PC-9 (cell line): Measurements from ENCODE around the gene PURA. TPM values are rescaled to one million over a fixed set of nuclear protein-coding genes. Genes with fewer than 3 reads are reported as not detected.

ENCODE experiments used
- BruUV-seq: library from RNA; stranded (reverse); fragments of 400-500 nt; replicated peaks from 2 replicates; lab custom pipeline; 2021; lab: Mats Ljungman, UMichigan
- CTCF ChIA-PET: fragments of 300-600 bp; sonication (Branson Sonifier 250); formaldehyde crosslinking; loops from one replicate; lab custom pipeline; 2022; ENCODE audit warnings: antibody characterized with exemption; lab: Charles Lee
- POLR2A ChIA-PET: fragments of 300-600 bp; sonication (Branson Sonifier 250); formaldehyde crosslinking; loops from one replicate; lab custom pipeline; 2022; ENCODE audit warnings: antibody characterized with exemption; ENCODE audit not compliant: unreplicated experiment; lab: Charles Lee
- DNase-seq, 2 experiments: peaks; one replicate each; pipeline versions ENCODE4 v3.0.0 to v3.0.0-alpha.2; 2015 to 2022; ENCODE audit warnings: mixed read lengths in 1 of 2
- H2AFZ ChIP-seq: fragments of 200-600 bp; sonication (generic); 2 replicates; pipeline ENCODE4 v1.8.1; 2017; ENCODE audit warnings: antibody characterized with exemption
- H3F3A ChIP-seq: fragments of 200-600 bp; sonication (generic); 2 replicates; pipeline ENCODE4 v1.8.1; 2017; ENCODE audit warnings: antibody characterized with exemption, mild to moderate bottlenecking, low read depth; ENCODE audit not compliant: insufficient read depth
- H3K27ac ChIP-seq: fragments of 200-600 bp; sonication (generic); 2 replicates; pipeline ENCODE4 v1.6.1; 2016; ENCODE audit warnings: mixed run types
- H3K27me3 ChIP-seq: fragments of 200-600 bp; sonication (generic); 2 replicates; pipeline ENCODE4 v1.6.1; 2016; ENCODE audit warnings: low read depth, mixed run types; ENCODE audit not compliant: insufficient read depth
- H3K36me3 ChIP-seq: fragments of 200-600 bp; sonication (generic); 2 replicates; pipeline ENCODE4 v1.6.1; 2016; ENCODE audit warnings: low read depth, mixed run types
- H3K4me1 ChIP-seq: fragments of 200-600 bp; sonication (generic); replicated peaks from 2 replicates; pipeline ENCODE4 v1.6.1; 2016; ENCODE audit warnings: mixed run types; ENCODE audit not compliant: insufficient read depth
- H3K4me2 ChIP-seq: fragments of 200-600 bp; sonication (generic); 2 replicates; pipeline ENCODE4 v1.6.1; 2017; ENCODE audit warnings: mixed run types
- H3K4me3 ChIP-seq: fragments of 200-600 bp; sonication (generic); 2 replicates; pipeline ENCODE4 v1.6.1; 2016; ENCODE audit warnings: mixed run types
- H3K79me2 ChIP-seq: fragments of 200-600 bp; sonication (generic); 2 replicates; pipeline ENCODE4 v1.6.1; 2017; ENCODE audit warnings: low read depth, mixed run types
- H3K9me2 ChIP-seq: fragments of 200-600 bp; sonication (generic); 2 replicates; pipeline ENCODE4 v1.8.1; 2017; ENCODE audit warnings: mild to moderate bottlenecking; ENCODE audit not compliant: insufficient read depth
- H3K9me3 ChIP-seq: fragments of 200-600 bp; sonication (generic); 2 replicates; pipeline ENCODE4 v1.8.1; 2016; ENCODE audit warnings: low read depth; ENCODE audit not compliant: insufficient read depth
- H4K20me1 ChIP-seq: fragments of 200-600 bp; sonication (generic); 2 replicates; pipeline ENCODE4 v1.8.1; 2017; ENCODE audit not compliant: insufficient read depth
- EZH2 ChIP-seq: fragments of 200-600 bp; sonication (generic); IDR thresholded peaks from 2 replicates; pipeline ENCODE4 v1.8.0; 2017; ENCODE audit warnings: antibody characterized with exemption, low read depth
- intact Hi-C: fragments of 100-400 bp; cut with micrococcal nuclease; formaldehyde crosslinking; loops from one replicate; pipeline ENCODE4 v1.10.0; 2022; ENCODE audit not compliant: unreplicated experiment
- total RNA-seq: library from RNA; stranded (reverse); gene quantifications from 2 replicates; pipeline ENCODE4 v1.2.3, GENCODE V29; 2021
- TF ChIP-seq, protein P1 (sequence below): fragments of 200-600 bp; sonication (generic); conservative IDR thresholded peaks from 2 replicates; pipeline ENCODE4 v1.6.1; 2017; ENCODE audit warnings: mixed run types, antibody characterized with exemption, mild to moderate bottlenecking, moderate library complexity

PURA gene
- total RNA-seq, 1 experiment from 2014 or later: 13.6 TPM

DNA sequence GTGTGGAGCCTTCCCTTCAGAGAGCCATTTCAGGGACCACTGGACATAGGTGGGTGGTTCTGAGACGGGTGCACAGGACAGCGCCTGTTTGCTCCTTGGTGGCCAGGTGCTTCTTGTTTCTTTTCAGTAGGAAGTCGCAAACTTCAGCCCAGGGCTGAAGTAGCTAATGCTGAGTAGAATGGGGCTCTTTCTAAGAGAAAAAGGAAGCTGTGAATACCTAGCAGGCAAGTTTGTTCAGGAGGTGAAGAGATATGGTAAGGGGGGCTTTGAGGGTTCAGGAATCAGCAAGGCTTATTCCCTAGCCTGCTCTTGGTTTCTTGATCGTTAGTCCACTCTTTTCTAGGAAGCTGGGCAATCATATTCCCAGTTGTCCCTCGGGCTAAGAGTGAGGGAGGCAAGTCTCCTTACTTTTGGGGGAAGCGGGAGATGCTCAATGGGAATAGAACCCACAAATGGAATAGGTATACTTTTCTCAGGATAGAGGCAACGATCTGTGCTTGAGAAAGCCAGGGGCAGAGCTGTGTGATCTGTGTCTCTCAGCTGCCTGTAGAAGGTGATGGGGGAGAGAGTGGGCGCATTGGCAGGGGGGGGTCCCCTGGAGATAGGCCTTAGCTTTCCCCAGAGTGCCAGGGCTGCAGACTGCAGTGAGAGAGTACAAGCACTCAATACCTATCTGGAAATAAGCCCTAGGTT lies 1.9 kb upstream of the PURA start:
- Histone ChIP-seq H3K79me2 (peaks cover 83% of the 10 kb centered on the region), H3K9me3 (no peaks in the 10 kb centered on the region), H3K4me3 (no peak overlapping the region), H3K4me1 (peaks cover 48% of the 10 kb centered on the region), H2AFZ (no peak overlapping the region), H3K27me3 (no peaks in the 10 kb centered on the region), H3F3A (peaks cover 22% of the 10 kb centered on the region), H3K27ac (no peak overlapping the region), H3K4me2 (no peak overlapping the region), H3K9me2 (no peaks in the 10 kb centered on the region), H3K36me3 (no peaks in the 10 kb centered on the region), H4K20me1 (peaks cover 22% of the 10 kb centered on the region)
- TF ChIP-seq EZH2: no peak
- TF ChIP-seq, protein P1, sequence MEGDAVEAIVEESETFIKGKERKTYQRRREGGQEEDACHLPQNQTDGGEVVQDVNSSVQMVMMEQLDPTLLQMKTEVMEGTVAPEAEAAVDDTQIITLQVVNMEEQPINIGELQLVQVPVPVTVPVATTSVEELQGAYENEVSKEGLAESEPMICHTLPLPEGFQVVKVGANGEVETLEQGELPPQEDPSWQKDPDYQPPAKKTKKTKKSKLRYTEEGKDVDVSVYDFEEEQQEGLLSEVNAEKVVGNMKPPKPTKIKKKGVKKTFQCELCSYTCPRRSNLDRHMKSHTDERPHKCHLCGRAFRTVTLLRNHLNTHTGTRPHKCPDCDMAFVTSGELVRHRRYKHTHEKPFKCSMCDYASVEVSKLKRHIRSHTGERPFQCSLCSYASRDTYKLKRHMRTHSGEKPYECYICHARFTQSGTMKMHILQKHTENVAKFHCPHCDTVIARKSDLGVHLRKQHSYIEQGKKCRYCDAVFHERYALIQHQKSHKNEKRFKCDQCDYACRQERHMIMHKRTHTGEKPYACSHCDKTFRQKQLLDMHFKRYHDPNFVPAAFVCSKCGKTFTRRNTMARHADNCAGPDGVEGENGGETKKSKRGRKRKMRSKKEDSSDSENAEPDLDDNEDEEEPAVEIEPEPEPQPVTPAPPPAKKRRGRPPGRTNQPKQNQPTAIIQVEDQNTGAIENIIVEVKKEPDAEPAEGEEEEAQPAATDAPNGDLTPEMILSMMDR: no peak
- CTCF ChIA-PET: interaction anchor here (0.7 kb wide), 1 partner anchor 125 kb away, joined by 4 read pairs; no protein-coding TSS in a partner anchor
- DNase-seq: no peak
- intact Hi-C loops: no loop called here
- BruUV-seq: no TSS peak
- POLR2A ChIA-PET: no interaction called here

DNA sequence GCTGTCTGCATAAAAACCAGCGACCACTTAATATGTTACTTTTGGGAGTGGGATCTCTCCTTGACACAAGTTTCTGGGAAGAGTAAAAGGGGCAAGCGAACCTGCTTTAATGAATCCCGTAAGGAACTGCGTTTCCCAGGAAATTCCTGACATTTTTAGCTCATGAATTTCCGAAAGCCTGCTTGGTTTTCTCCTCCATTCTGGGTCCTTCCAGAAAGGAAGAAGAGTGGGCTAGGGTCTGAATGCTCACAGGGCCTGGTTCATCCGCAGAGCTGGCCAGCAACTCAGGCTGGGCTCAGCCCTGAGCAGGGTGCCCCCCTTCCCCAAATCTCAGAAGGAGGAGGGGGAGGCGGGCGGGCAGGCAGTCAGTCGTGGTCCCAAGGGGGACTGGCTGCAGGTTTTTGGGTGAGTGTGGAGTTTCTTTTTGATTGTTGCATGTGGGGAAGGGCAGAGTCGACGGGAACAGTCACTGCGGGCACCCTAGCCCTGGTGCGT lies 1.2 kb upstream of the PURA start:
- intact Hi-C loops: no loop called here
- H3F3A ChIP-seq: peaks cover 23% of the 10 kb centered on the region
- TF ChIP-seq EZH2: no peak
- no peaks in the 10 kb centered on the region for H3K36me3 ChIP-seq
- ChIA-PET CTCF (no interaction called here), POLR2A (interaction anchor here (0.5 to 0.6 kb wide), 2 partner anchors 175 to 535 kb away, joined by 4 read pairs; partner anchors contain the start of genes IK and NDUFA2)
- H3K27me3 ChIP-seq: no peaks in the 10 kb centered on the region
- no peak for DNase-seq
- peaks cover 51% of the 10 kb centered on the region for H3K4me1 ChIP-seq
- peaks cover 90% of the 10 kb centered on the region for H3K79me2 ChIP-seq
- H3K4me3 ChIP-seq: peak overlapping the region; percentile 74; the same call in 1 of the 2 replicates
- no TSS peak for BruUV-seq
- H3K27ac ChIP-seq: no peak overlapping the region
- peaks cover 25% of the 10 kb centered on the region for H4K20me1 ChIP-seq
- H3K9me3 ChIP-seq: no peaks in the 10 kb centered on the region
- no peak overlapping the region for H2AFZ ChIP-seq
- H3K4me2 ChIP-seq: peak overlapping the region; percentile 96
- H3K9me2 ChIP-seq: no peaks in the 10 kb centered on the region

DNA sequence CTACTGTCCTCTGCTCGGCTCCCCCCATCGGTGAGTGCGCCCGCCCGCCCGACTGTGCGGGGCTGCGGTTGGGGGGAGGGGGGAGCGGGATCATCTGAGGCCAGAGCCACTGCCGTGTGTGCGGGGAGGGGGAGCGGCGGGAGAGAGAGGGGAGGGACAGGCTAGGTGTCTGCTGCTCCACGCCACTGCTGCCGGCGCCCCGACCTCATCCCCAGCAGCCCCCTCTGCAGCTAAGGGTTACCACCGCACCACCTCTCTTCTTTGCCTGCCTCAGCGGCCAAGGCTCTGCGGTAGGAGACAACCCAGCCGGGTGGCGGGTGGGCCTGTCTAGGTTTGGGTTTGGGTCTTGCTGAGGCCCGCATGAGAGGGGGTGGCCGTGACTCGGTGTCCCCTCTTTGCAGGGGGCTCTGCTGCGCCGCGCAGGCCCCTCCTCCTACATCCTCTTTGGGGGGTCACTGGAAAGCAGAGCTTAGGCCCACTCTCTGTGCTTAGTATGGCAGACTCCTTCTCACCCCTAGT lies 670 bp upstream of the PURA start:
- TSS peak; percentile 80 for BruUV-seq
- H3K9me2 ChIP-seq: no peaks in the 10 kb centered on the region
- peak overlapping the region; percentile 96 for H3K4me2 ChIP-seq
- DNase-seq: no peak
- CTCF ChIA-PET: no interaction called here
- H3F3A ChIP-seq: peaks cover 25% of the 10 kb centered on the region
- H2AFZ ChIP-seq: peak overlapping the region; percentile 82
- POLR2A ChIA-PET: interaction anchor here (0.5 to 0.6 kb wide), 2 partner anchors 176 to 534 kb away, joined by 4 read pairs; partner anchors contain the start of genes IK and NDUFA2
- H3K79me2 ChIP-seq: peaks cover 93% of the 10 kb centered on the region
- H3K27me3 ChIP-seq: no peaks in the 10 kb centered on the region
- peak overlapping the region; percentile 74 for H3K4me3 ChIP-seq
- H4K20me1 ChIP-seq: peaks cover 25% of the 10 kb centered on the region
- H3K27ac ChIP-seq: peak overlapping the region; percentile 33; the same call in 1 of the 2 replicates
- TF ChIP-seq, protein P1: no peak
- TF ChIP-seq EZH2: no peak
- H3K36me3 ChIP-seq: no peaks in the 10 kb centered on the region
- intact Hi-C loops: no loop called here
- H3K4me1 ChIP-seq: peaks cover 51% of the 10 kb centered on the region
- H3K9me3 ChIP-seq: no peaks in the 10 kb centered on the region
